HepG2 (cell line): ENCODE data around the gene DNAJB2. TPM values are rescaled to one million over a fixed set of nuclear protein-coding genes. Genes with fewer than 3 reads are reported as not detected.

Experiments used
- ATF7 ChIP-seq, 2 experiments: fragments of 450-650 bp in 1 of 2; sonication (generic) in 1 of 2; formaldehyde crosslinking in 1 of 2; IDR thresholded peaks; 2 replicates each; pipeline versions ENCODE4 v1.4.0 to v1.6.1; 2016 to 2020; ENCODE audit warnings: antibody characterized with exemption in 1 of 2, mild to moderate bottlenecking in 1 of 2, missing genetic modification reagents in 1 of 2
- LCORL ChIP-seq, 2 experiments: fragments of 450-650 bp in 1 of 2; sonication (generic) in 1 of 2; formaldehyde crosslinking in 1 of 2; IDR thresholded peaks; 2 replicates each; pipeline versions ENCODE4 v1.5.0 to v1.6.1; 2017 to 2020; ENCODE audit warnings: antibody characterized with exemption in 1 of 2, missing genetic modification reagents in 1 of 2
- MAFF ChIP-seq: IDR thresholded peaks from 2 replicates; pipeline ENCODE4 v1.6.1; 2011; ENCODE audit warnings: low read depth, low read length, improper control_type of control experiment
- MEF2D ChIP-seq: sonication (generic); formaldehyde crosslinking; IDR thresholded peaks from 2 replicates; pipeline ENCODE4 v1.5.1; 2020; ENCODE audit warnings: mild to moderate bottlenecking, missing genetic modification reagents
- POGZ ChIP-seq: sonication (generic); formaldehyde crosslinking; IDR thresholded peaks from 2 replicates; pipeline ENCODE4 v1.4.0; 2020; ENCODE audit warnings: mild to moderate bottlenecking, missing genetic modification reagents
- POLR2AphosphoS5 ChIP-seq: IDR thresholded peaks from 2 replicates; pipeline ENCODE4 v1.6.1; 2012; ENCODE audit warnings: low read depth, low read length
- REXO4 ChIP-seq: sonication (generic); formaldehyde crosslinking; IDR thresholded peaks from 2 replicates; pipeline ENCODE4 v1.8.0; 2022; ENCODE audit warnings: missing genetic modification reagents, mild to moderate bottlenecking, borderline replicate concordance
- SAFB2 ChIP-seq: sonication (generic); formaldehyde crosslinking; IDR thresholded peaks from 2 replicates; pipeline ENCODE4 v1.5.1; 2020; ENCODE audit warnings: missing genetic modification reagents, low read depth, mild to moderate bottlenecking, borderline replicate concordance
- ZNF143 ChIP-seq: sonication (generic); formaldehyde crosslinking; IDR thresholded peaks from 2 replicates; pipeline ENCODE4 v1.4.0; 2020; ENCODE audit warnings: missing genetic modification reagents
- ZNF20 ChIP-seq: sonication (generic); formaldehyde crosslinking; IDR thresholded peaks from 2 replicates; pipeline ENCODE4 v1.4.0; 2020; ENCODE audit warnings: mild to moderate bottlenecking, moderate library complexity, missing genetic modification reagents
- ZNF335 ChIP-seq: sonication (generic); formaldehyde crosslinking; IDR thresholded peaks from 2 replicates; pipeline ENCODE4 v1.4.0; 2020; ENCODE audit warnings: missing genetic modification reagents
- ZNF430 ChIP-seq: sonication (generic); formaldehyde crosslinking; IDR thresholded peaks from 2 replicates; pipeline ENCODE4 v1.9.0; 2021; ENCODE audit warnings: mild to moderate bottlenecking, missing genetic modification reagents
- ZNF570 ChIP-seq: sonication (generic); formaldehyde crosslinking; IDR thresholded peaks from 2 replicates; pipeline ENCODE4 v1.4.0; 2020; ENCODE audit warnings: mild to moderate bottlenecking, missing genetic modification reagents, borderline replicate concordance
- ZNF577 ChIP-seq: sonication (generic); formaldehyde crosslinking; IDR thresholded peaks from 2 replicates; pipeline ENCODE4 v1.4.0; 2020; ENCODE audit warnings: mild to moderate bottlenecking, low read depth, missing genetic modification reagents, borderline replicate concordance
- ZNF644 ChIP-seq: IDR thresholded peaks from 2 replicates; pipeline ENCODE4 v1.6.1; 2016; ENCODE audit warnings: low read depth
- ZNF704 ChIP-seq: sonication (generic); formaldehyde crosslinking; IDR thresholded peaks from 2 replicates; pipeline ENCODE4 v1.8.1; 2023; ENCODE audit warnings: mild to moderate bottlenecking, inconsistent platforms, moderate library complexity, missing genetic modification reagents, borderline replicate concordance
- ZSCAN21 ChIP-seq: sonication (generic); formaldehyde crosslinking; IDR thresholded peaks from 2 replicates; pipeline ENCODE4 v1.8.0; 2022; ENCODE audit warnings: mild to moderate bottlenecking, missing genetic modification reagents, moderate library complexity, borderline replicate concordance
- polyA plus RNA-seq, 8 experiments: library from polyadenylated mRNA; depleted of rRNA in 3 of 8; stranded (reverse) in 7 of 8; unstranded in 1 of 8; fragments of >200 nt; fragmentation: Illumina TruSeq in 4 of 8; extraction: Trizol in 4 of 8; gene quantifications; 2 replicates each; pipeline versions ENCODE4 v1.2.1 to v1.2.3, GENCODE V29; 2011 to 2016; ENCODE audit warnings: low read depth in 4 of 8, missing spikeins in 1 of 8, mixed read lengths in 1 of 8; ENCODE audit not compliant: insufficient read depth in 1 of 8
- total RNA-seq, 5 experiments: library from RNA; depleted of rRNA; stranded (reverse); fragments of >200 nt; fragmentation: Illumina TruSeq; extraction: Trizol; gene quantifications; 2 replicates each; pipeline ENCODE4 v1.2.3, GENCODE V29; 2016; ENCODE audit warnings: low read depth in 1 of 5
- TF ChIP-seq, protein P1 (sequence below): sonication (generic); formaldehyde crosslinking; IDR thresholded peaks from 2 replicates; pipeline ENCODE4 v1.8.0; 2022; ENCODE audit warnings: missing genetic modification reagents, mild to moderate bottlenecking, inconsistent platforms, borderline replicate concordance
- TF ChIP-seq, protein P2 (sequence below): IDR thresholded peaks from 2 replicates; pipeline ENCODE4 v1.6.1; 2016; ENCODE audit warnings: mild to moderate bottlenecking, missing biosample characterization, missing genetic modification reagents

Gene DNAJB2
- total and polyA plus RNA-seq, 2 of the 13 experiments (the other 11 are each of a cell fraction or from before 2014, with no cell fraction given) = 21.3 to 31.1 TPM

- TF ChIP-seq, protein P1, sequence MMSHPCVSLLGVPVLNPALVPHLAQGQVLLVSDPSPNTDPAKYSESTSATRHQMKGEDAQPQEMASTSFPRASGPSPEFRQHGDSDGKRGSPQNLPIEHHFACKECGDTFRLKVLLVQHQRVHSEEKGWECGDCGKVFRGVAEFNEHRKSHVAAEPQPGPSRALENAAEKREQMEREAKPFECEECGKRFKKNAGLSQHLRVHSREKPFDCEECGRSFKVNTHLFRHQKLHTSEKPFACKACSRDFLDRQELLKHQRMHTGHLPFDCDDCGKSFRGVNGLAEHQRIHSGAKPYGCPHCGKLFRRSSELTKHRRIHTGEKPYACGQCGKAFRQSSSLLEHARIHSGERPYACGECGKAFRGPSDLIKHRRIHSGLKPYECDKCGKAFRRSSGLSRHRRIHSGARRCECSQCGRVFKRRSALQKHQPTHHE (CRISPR knock-in tag) = peak; percentile 67
- TF ChIP-seq MAFF (no peak), ZNF20 (CRISPR knock-in tag) (no peak), ZNF570 (CRISPR knock-in tag) (no peak), ZNF335 (CRISPR knock-in tag) (peak; percentile 79), ZNF577 (no peak), ZNF430 (CRISPR knock-in tag) (peak; percentile 45; the same call in 1 of the 2 replicates), POGZ (CRISPR knock-in tag) (peak; percentile 58), ZSCAN21 (CRISPR knock-in tag) (peak; percentile 78; the same call in 1 of the 2 replicates), ZNF704 (CRISPR knock-in tag) (no peak), ATF7 (IDR thresholded peaks at IDR 0.05) (peak; percentile 54), ATF7 (CRISPR knock-in tag; IDR thresholded peaks at IDR 0.05) (peak; percentile 86; the same call in 1 of the 2 replicates), POLR2AphosphoS5 (peak; percentile 60; the same call in 1 of the 2 replicates), LCORL (IDR thresholded peaks at IDR 0.05) (no peak), LCORL (CRISPR knock-in tag; IDR thresholded peaks at IDR 0.05) (peak; percentile 92), ZNF644 (no peak), SAFB2 (no peak), ZNF143 (CRISPR knock-in tag) (peak; percentile 90), REXO4 (no peak), MEF2D (CRISPR knock-in tag) (peak; percentile 100)
- TF ChIP-seq, protein P2, sequence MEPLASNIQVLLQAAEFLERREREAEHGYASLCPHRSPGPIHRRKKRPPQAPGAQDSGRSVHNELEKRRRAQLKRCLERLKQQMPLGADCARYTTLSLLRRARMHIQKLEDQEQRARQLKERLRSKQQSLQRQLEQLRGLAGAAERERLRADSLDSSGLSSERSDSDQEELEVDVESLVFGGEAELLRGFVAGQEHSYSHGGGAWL (CRISPR knock-in tag) = peak; percentile 94
These were observed at the start of gene DNAJB2 (continued) for GRCh38 chr2:219279151-219279915.
